ENCODE measurements around the gene ZC3H4.

ZC3H4 gene

DNA sequence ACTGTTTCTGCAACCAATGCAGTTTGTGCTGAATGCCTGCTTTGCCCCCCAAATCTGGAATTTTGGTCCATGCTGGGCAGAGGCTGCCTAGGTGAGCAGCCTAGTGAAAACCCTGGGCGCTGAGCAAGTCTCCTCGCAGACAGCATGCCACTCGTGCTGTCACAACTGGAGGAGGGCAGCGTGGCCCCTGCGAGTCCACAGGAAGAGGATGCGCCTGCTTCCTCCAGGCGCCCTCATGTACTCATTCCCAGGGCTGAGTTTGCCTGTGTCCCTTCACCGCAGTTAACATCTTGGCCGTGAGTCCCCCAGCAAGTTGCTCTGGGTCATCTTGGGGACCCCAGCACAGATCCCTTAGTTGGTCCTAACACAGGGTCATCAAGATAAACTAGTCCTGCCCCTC is 39.0 kb downstream of the ZC3H4 start:
- no peak for ATAC-seq
- TF ChIP-seq ZNF70 (CRISPR knock-in tag; IDR thresholded peaks at IDR 0.05), result no peak
- TF ChIP-seq, protein P1, sequence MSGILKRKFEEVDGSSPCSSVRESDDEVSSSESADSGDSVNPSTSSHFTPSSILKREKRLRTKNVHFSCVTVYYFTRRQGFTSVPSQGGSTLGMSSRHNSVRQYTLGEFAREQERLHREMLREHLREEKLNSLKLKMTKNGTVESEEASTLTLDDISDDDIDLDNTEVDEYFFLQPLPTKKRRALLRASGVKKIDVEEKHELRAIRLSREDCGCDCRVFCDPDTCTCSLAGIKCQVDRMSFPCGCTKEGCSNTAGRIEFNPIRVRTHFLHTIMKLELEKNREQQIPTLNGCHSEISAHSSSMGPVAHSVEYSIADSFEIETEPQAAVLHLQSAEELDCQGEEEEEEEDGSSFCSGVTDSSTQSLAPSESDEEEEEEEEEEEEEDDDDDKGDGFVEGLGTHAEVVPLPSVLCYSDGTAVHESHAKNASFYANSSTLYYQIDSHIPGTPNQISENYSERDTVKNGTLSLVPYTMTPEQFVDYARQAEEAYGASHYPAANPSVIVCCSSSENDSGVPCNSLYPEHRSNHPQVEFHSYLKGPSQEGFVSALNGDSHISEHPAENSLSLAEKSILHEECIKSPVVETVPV (CRISPR knock-in tag; IDR thresholded peaks at IDR 0.05), result no peak

DNA sequence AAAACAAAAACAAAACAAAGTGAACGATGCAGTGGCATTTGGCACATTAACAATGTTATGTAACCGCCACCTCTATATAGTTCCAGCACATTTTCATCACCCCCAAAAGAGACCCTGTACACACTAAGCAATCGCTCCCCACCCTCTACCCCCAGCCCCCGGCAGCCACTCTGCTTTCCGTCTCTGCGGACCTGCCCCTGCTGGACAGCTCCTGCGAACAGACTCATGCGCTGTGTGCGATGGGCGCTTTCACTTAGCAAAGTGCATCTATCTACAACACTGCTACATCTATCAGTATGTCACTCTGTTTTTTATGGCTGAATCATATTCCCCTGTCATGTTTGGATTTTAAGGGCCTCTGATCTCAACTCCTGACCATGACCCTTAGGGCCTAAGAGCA is 40.0 kb downstream of the ZC3H4 start:
- ATAC-seq, result no peak
- TF ChIP-seq, protein P2, sequence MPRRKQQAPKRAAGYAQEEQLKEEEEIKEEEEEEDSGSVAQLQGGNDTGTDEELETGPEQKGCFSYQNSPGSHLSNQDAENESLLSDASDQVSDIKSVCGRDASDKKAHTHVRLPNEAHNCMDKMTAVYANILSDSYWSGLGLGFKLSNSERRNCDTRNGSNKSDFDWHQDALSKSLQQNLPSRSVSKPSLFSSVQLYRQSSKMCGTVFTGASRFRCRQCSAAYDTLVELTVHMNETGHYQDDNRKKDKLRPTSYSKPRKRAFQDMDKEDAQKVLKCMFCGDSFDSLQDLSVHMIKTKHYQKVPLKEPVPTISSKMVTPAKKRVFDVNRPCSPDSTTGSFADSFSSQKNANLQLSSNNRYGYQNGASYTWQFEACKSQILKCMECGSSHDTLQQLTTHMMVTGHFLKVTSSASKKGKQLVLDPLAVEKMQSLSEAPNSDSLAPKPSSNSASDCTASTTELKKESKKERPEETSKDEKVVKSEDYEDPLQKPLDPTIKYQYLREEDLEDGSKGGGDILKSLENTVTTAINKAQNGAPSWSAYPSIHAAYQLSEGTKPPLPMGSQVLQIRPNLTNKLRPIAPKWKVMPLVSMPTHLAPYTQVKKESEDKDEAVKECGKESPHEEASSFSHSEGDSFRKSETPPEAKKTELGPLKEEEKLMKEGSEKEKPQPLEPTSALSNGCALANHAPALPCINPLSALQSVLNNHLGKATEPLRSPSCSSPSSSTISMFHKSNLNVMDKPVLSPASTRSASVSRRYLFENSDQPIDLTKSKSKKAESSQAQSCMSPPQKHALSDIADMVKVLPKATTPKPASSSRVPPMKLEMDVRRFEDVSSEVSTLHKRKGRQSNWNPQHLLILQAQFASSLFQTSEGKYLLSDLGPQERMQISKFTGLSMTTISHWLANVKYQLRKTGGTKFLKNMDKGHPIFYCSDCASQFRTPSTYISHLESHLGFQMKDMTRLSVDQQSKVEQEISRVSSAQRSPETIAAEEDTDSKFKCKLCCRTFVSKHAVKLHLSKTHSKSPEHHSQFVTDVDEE (CRISPR knock-in tag; IDR thresholded peaks at IDR 0.05), result no peak
- TF ChIP-seq OSR1 (CRISPR knock-in tag; IDR thresholded peaks at IDR 0.05) (no peak), PPARA (CRISPR knock-in tag; IDR thresholded peaks at IDR 0.05; ENCODE audit: borderline replicate concordance) (no peak)
- TF ChIP-seq, protein P3, sequence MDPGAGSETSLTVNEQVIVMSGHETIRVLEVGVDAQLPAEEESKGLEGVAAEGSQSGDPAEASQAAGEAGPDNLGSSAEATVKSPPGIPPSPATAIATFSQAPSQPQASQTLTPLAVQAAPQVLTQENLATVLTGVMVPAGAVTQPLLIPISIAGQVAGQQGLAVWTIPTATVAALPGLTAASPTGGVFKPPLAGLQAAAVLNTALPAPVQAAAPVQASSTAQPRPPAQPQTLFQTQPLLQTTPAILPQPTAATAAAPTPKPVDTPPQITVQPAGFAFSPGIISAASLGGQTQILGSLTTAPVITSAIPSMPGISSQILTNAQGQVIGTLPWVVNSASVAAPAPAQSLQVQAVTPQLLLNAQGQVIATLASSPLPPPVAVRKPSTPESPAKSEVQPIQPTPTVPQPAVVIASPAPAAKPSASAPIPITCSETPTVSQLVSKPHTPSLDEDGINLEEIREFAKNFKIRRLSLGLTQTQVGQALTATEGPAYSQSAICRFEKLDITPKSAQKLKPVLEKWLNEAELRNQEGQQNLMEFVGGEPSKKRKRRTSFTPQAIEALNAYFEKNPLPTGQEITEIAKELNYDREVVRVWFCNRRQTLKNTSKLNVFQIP (CRISPR knock-in tag; IDR thresholded peaks at IDR 0.05; ENCODE audit: borderline replicate concordance, low read depth), result no peak

DNA sequence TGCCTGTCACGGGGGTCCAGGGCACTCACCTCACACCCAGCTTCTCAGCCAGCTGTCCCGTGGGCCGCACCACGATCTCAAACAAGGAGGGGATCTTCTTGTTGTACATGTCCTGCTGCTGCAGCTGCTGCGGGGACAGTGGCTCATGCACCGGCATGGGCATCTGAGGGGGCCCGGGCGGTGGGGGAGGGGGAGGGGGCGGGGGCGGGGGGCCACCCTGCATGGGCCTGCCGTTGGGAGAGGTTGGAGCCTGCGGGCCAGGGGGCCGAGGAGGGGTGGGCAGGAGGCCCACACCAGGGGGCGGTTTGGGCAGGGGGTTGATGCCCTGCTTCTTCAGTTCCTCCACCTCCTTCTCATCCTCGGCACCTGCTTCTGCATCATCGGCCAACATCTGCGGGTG is 41.3 kb downstream of the ZC3H4 start:
- TF ChIP-seq ISL1 (CRISPR knock-in tag; IDR thresholded peaks at IDR 0.05) (no peak), ZNF70 (CRISPR knock-in tag; IDR thresholded peaks at IDR 0.05) (no peak), BACH2 (CRISPR knock-in tag; IDR thresholded peaks at IDR 0.05; ENCODE audit: borderline replicate concordance) (no peak), GLIS3 (CRISPR knock-in tag; IDR thresholded peaks at IDR 0.05) (no peak), ESRRG (CRISPR knock-in tag; IDR thresholded peaks at IDR 0.05) (no peak), ARNTL (CRISPR knock-in tag; IDR thresholded peaks at IDR 0.05; ENCODE audit: borderline replicate concordance, low read depth) (no peak), ZC3H10 (CRISPR knock-in tag; IDR thresholded peaks at IDR 0.05) (no peak), PPARA (CRISPR knock-in tag; IDR thresholded peaks at IDR 0.05; ENCODE audit: borderline replicate concordance) (no peak), SNAI2 (CRISPR knock-in tag; IDR thresholded peaks at IDR 0.05) (no peak)
- TF ChIP-seq, protein P4, sequence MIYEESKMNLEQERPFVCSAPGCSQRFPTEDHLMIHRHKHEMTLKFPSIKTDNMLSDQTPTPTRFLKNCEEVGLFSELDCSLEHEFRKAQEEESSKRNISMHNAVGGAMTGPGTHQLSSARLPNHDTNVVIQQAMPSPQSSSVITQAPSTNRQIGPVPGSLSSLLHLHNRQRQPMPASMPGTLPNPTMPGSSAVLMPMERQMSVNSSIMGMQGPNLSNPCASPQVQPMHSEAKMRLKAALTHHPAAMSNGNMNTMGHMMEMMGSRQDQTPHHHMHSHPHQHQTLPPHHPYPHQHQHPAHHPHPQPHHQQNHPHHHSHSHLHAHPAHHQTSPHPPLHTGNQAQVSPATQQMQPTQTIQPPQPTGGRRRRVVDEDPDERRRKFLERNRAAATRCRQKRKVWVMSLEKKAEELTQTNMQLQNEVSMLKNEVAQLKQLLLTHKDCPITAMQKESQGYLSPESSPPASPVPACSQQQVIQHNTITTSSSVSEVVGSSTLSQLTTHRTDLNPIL (CRISPR knock-in tag; IDR thresholded peaks at IDR 0.05; ENCODE audit: low read depth), result no peak
- TF ChIP-seq, protein P3 (CRISPR knock-in tag; IDR thresholded peaks at IDR 0.05; ENCODE audit: borderline replicate concordance, low read depth), result no peak
- ATAC-seq, result no peak

DNA sequence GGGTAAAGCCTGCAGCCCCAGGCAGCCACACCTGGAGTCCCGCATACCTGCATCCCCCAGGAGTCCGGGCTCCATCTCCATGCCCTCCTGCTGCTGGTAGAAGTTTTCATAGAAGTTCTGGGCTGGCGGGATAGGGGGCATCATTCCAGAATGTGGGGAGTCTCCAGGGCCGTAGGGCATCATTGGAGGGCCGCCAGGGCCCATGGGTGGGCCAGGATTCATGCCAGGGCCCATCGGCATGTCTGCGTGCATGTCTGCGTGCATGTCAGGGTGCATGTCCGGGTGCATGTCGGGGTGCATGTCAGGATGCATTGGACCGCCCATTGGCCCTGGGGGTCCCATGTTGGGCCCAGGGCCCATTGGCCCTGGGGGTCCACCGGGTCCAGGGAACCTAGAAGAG is 41.8 kb downstream of the ZC3H4 start:
- ATAC-seq, result no peak
- TF ChIP-seq ZFP3 (CRISPR knock-in tag; IDR thresholded peaks at IDR 0.05), result no peak
- TF ChIP-seq, protein P3 (CRISPR knock-in tag; IDR thresholded peaks at IDR 0.05; ENCODE audit: borderline replicate concordance, low read depth), result no peak
- TF ChIP-seq ZC3H10 (CRISPR knock-in tag; IDR thresholded peaks at IDR 0.05), result no peak
- no peak for TF ChIP-seq ZNF70 (CRISPR knock-in tag; IDR thresholded peaks at IDR 0.05)
